GM23338 (cell line): Measurements from ENCODE around the gene LRRC17. TPM values are rescaled to one million over a fixed set of nuclear protein-coding genes. Genes with fewer than 3 reads are reported as not detected.

Experiments
- ATAC-seq: fragments of 200-7000 bp; cut with Tn5 transposase; 3 replicates; pipeline ENCODE4 v1.9.1; 2020
- DNase-seq: peaks from one replicate; pipeline ENCODE4 v3.0.0-alpha.2; 2015; ENCODE audit warnings: low spot score
- H2AFZ ChIP-seq: fragments of 200-600 bp; sonication (generic); 2 replicates; pipeline ENCODE4 v1.8.0; 2016; ENCODE audit warnings: antibody characterized with exemption, mild to moderate bottlenecking, moderate library complexity
- H3F3A ChIP-seq: fragments of 200-600 bp; sonication (generic); replicated peaks from 2 replicates; pipeline ENCODE4 v1.8.0; 2017; ENCODE audit warnings: antibody characterized with exemption, mixed run types, low read depth
- H3K27ac ChIP-seq: fragments of 200-600 bp; sonication (generic); 2 replicates; pipeline ENCODE4 v1.6.1; 2016; ENCODE audit warnings: low read depth
- H3K27me3 ChIP-seq: fragments of 200-600 bp; sonication (generic); 2 replicates; pipeline ENCODE4 v1.8.0; 2016; ENCODE audit warnings: mild to moderate bottlenecking, mixed run types, moderate library complexity; ENCODE audit not compliant: insufficient read depth
- H3K36me3 ChIP-seq: fragments of 200-600 bp; sonication (generic); 2 replicates; pipeline ENCODE4 v1.8.0; 2016; ENCODE audit warnings: mild to moderate bottlenecking; ENCODE audit not compliant: insufficient read depth
- H3K4me1 ChIP-seq: fragments of 200-600 bp; sonication (generic); 2 replicates; pipeline ENCODE4 v1.8.0; 2016; ENCODE audit warnings: mild to moderate bottlenecking, moderate library complexity; ENCODE audit not compliant: insufficient read depth
- H3K4me2 ChIP-seq: fragments of 200-600 bp; sonication (generic); 2 replicates; pipeline ENCODE4 v1.7.1; 2017; ENCODE audit warnings: mixed run types
- H3K4me3 ChIP-seq: fragments of 200-600 bp; sonication (generic); 2 replicates; pipeline ENCODE4 v1.6.1; 2016; ENCODE audit warnings: mixed run types
- H3K79me2 ChIP-seq: fragments of 200-600 bp; sonication (generic); replicated peaks from 2 replicates; pipeline ENCODE4 v1.8.0; 2017; ENCODE audit warnings: mild to moderate bottlenecking; ENCODE audit not compliant: insufficient read depth
- H3K9me2 ChIP-seq: fragments of 200-600 bp; sonication (generic); 2 replicates; pipeline ENCODE4 v1.8.0; 2017; ENCODE audit not compliant: insufficient read depth
- H4K20me1 ChIP-seq: fragments of 200-600 bp; sonication (generic); replicated peaks from 2 replicates; pipeline ENCODE4 v1.8.0; 2017; ENCODE audit warnings: mild to moderate bottlenecking; ENCODE audit not compliant: insufficient read depth
- H3K27ac Mint-ChIP-seq: 2 replicates; pipeline ENCODE4 v1.8.0; 2020; ENCODE audit warnings: inconsistent platforms, mild to moderate bottlenecking, moderate library complexity, mixed read lengths
- H3K27me3 Mint-ChIP-seq: 3 replicates; pipeline ENCODE4 v1.8.0; 2022; ENCODE audit warnings: low read depth, mild to moderate bottlenecking, moderate library complexity, mixed read lengths, inconsistent platforms; ENCODE audit not compliant: insufficient read depth, poor library complexity
- H3K36me3 Mint-ChIP-seq: 3 replicates; pipeline ENCODE4 v1.8.0; 2021; ENCODE audit warnings: low read depth, mild to moderate bottlenecking, inconsistent platforms, moderate library complexity, mixed read lengths
- H3K4me1 Mint-ChIP-seq: 3 replicates; pipeline ENCODE4 v1.8.0; 2020; ENCODE audit warnings: mild to moderate bottlenecking, inconsistent platforms, mixed read lengths
- H3K4me3 Mint-ChIP-seq: 3 replicates; pipeline ENCODE4 v1.8.0; 2021; ENCODE audit warnings: moderate library complexity, mild to moderate bottlenecking, inconsistent platforms, mixed read lengths
- H3K9me3 Mint-ChIP-seq: 3 replicates; pipeline ENCODE4 v1.8.0; 2020; ENCODE audit warnings: moderate library complexity, mild to moderate bottlenecking, inconsistent platforms, mixed read lengths
- EZH2 ChIP-seq: fragments of 200-600 bp; sonication (generic); IDR thresholded peaks from one replicate; pipeline ENCODE4 v1.8.0; 2017; ENCODE audit warnings: antibody characterized with exemption, mild to moderate bottlenecking, low read depth; ENCODE audit not compliant: unreplicated experiment
- JUNB ChIP-seq: IDR thresholded peaks from one replicate; pipeline ENCODE4 v1.6.1; 2016; ENCODE audit warnings: antibody characterized with exemption; ENCODE audit not compliant: unreplicated experiment
- NANOG ChIP-seq: IDR thresholded peaks from 2 replicates; pipeline ENCODE4 v1.6.1; 2016; ENCODE audit warnings: antibody characterized with exemption, borderline replicate concordance
- POLR2AphosphoS5 ChIP-seq: IDR thresholded peaks from 2 replicates; pipeline ENCODE4 v1.6.1; 2016; ENCODE audit warnings: antibody characterized with exemption, low read depth
- STAT1 ChIP-seq: IDR thresholded peaks from one replicate; pipeline ENCODE4 v1.6.1; 2016; ENCODE audit warnings: antibody characterized with exemption; ENCODE audit not compliant: unreplicated experiment
- ZNF114 ChIP-seq: fragments of 250-450 bp; sonication (Bioruptor Pico); IDR thresholded peaks from 2 replicates; pipeline ENCODE4 v1.5.0; 2020; ENCODE audit warnings: mild to moderate bottlenecking, moderate library complexity
- ZNF331 ChIP-seq: fragments of 250-450 bp; sonication (Bioruptor Pico); IDR thresholded peaks from 2 replicates; pipeline ENCODE4 v1.5.0; 2020; ENCODE audit warnings: low read depth, mild to moderate bottlenecking, moderate library complexity
- polyA plus RNA-seq: library from polyadenylated mRNA; unstranded; fragments of >200 nt; fragmentation: Nextera tagmentation; extraction: Ambion mirVana; gene quantifications from 2 replicates; pipeline ENCODE4 v1.2.1, GENCODE V29; 2016
- total RNA-seq: library from RNA; depleted of rRNA; stranded (reverse); fragments of >200 nt; shearing (Covaris generic); gene quantifications from 2 replicates; pipeline ENCODE4 v1.2.3, GENCODE V29; 2014
- TF ChIP-seq, protein P1 (sequence below): IDR thresholded peaks from 2 replicates; pipeline ENCODE4 v1.6.1; 2016; ENCODE audit warnings: antibody characterized with exemption
- TF ChIP-seq, protein P2 (sequence below): IDR thresholded peaks from one replicate; pipeline ENCODE4 v1.6.1; 2018; ENCODE audit warnings: antibody characterized with exemption; ENCODE audit not compliant: unreplicated experiment
- TF ChIP-seq, protein P3 (sequence below), 2 experiments: fragments of 200-600 bp in 1 of 2; sonication (generic) in 1 of 2; conservative IDR thresholded peaks; 2 replicates each; pipeline versions ENCODE4 v1.5.1 to v1.6.1; 2016 to 2017; ENCODE audit warnings: antibody characterized with exemption in 2 of 2, low read depth in 2 of 2, mild to moderate bottlenecking in 2 of 2, moderate library complexity in 1 of 2

Gene LRRC17
- total and polyA plus RNA-seq, 2 experiments from 2014 or later: 2.8 to 3.1 TPM

DNA sequence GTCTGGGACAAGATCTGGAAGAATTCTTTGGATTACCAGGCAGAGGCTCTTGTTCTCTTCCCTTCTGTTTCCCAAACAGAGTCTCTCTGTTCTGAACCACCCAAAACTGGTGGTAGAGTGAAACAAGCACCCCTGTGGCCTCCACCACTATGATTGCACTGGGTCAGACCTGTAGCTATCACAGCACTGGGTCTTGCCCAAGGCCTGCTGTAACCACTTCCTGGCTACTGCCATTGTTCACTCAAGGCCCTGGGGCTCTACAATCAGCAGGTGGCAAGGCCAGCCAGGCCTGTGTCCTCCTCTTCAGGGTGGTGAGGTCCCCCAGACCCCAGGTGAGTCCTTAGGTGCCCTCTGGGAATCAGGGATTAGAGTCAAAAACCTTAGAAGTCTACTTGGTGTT lies 4.1 kb upstream of the LRRC17 start:
- ATAC-seq (no peak), DNase-seq (no peak)
- Histone ChIP-seq H4K20me1 (no peaks in the 10 kb centered on the region), H3F3A (no peaks in the 10 kb centered on the region), H3K27me3 (no peaks in the 10 kb centered on the region), H3K79me2 (no peaks in the 10 kb centered on the region), H3K9me2 (peaks cover 5% of the 10 kb centered on the region; the same call in 1 of the 2 replicates), H3K4me3 (no peak overlapping the region), H2AFZ (no peak overlapping the region), H3K4me2 (no peak overlapping the region), H3K27ac (no peak overlapping the region), H3K4me1 (peaks cover 14% of the 10 kb centered on the region; the same call in 1 of the 2 replicates), H3K36me3 (no peaks in the 10 kb centered on the region)
- Mint-ChIP-seq H3K27me3 (peaks cover 3% of the 10 kb centered on the region), H3K4me3 (no peak overlapping the region), H3K36me3 (0 out of 3 replicates have a peak, but pooled peaks cover 3% of the 10 kb centered on the region), H3K27ac (no peak overlapping the region), H3K9me3 (no peaks in the 10 kb centered on the region), H3K4me1 (peaks cover 16% of the 10 kb centered on the region)
- TF ChIP-seq EZH2 (no peak), ZNF114 (no peak), STAT1 (no peak), POLR2AphosphoS5 (no peak), JUNB (no peak), ZNF331 (CRISPR knock-in tag) (no peak), NANOG (no peak)
- TF ChIP-seq, protein P1, sequence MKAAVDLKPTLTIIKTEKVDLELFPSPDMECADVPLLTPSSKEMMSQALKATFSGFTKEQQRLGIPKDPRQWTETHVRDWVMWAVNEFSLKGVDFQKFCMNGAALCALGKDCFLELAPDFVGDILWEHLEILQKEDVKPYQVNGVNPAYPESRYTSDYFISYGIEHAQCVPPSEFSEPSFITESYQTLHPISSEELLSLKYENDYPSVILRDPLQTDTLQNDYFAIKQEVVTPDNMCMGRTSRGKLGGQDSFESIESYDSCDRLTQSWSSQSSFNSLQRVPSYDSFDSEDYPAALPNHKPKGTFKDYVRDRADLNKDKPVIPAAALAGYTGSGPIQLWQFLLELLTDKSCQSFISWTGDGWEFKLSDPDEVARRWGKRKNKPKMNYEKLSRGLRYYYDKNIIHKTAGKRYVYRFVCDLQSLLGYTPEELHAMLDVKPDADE: no peak
- TF ChIP-seq, protein P2, sequence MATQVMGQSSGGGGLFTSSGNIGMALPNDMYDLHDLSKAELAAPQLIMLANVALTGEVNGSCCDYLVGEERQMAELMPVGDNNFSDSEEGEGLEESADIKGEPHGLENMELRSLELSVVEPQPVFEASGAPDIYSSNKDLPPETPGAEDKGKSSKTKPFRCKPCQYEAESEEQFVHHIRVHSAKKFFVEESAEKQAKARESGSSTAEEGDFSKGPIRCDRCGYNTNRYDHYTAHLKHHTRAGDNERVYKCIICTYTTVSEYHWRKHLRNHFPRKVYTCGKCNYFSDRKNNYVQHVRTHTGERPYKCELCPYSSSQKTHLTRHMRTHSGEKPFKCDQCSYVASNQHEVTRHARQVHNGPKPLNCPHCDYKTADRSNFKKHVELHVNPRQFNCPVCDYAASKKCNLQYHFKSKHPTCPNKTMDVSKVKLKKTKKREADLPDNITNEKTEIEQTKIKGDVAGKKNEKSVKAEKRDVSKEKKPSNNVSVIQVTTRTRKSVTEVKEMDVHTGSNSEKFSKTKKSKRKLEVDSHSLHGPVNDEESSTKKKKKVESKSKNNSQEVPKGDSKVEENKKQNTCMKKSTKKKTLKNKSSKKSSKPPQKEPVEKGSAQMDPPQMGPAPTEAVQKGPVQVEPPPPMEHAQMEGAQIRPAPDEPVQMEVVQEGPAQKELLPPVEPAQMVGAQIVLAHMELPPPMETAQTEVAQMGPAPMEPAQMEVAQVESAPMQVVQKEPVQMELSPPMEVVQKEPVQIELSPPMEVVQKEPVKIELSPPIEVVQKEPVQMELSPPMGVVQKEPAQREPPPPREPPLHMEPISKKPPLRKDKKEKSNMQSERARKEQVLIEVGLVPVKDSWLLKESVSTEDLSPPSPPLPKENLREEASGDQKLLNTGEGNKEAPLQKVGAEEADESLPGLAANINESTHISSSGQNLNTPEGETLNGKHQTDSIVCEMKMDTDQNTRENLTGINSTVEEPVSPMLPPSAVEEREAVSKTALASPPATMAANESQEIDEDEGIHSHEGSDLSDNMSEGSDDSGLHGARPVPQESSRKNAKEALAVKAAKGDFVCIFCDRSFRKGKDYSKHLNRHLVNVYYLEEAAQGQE: no peak
- TF ChIP-seq, protein P3, sequence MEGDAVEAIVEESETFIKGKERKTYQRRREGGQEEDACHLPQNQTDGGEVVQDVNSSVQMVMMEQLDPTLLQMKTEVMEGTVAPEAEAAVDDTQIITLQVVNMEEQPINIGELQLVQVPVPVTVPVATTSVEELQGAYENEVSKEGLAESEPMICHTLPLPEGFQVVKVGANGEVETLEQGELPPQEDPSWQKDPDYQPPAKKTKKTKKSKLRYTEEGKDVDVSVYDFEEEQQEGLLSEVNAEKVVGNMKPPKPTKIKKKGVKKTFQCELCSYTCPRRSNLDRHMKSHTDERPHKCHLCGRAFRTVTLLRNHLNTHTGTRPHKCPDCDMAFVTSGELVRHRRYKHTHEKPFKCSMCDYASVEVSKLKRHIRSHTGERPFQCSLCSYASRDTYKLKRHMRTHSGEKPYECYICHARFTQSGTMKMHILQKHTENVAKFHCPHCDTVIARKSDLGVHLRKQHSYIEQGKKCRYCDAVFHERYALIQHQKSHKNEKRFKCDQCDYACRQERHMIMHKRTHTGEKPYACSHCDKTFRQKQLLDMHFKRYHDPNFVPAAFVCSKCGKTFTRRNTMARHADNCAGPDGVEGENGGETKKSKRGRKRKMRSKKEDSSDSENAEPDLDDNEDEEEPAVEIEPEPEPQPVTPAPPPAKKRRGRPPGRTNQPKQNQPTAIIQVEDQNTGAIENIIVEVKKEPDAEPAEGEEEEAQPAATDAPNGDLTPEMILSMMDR (conservative IDR thresholded peaks at IDR 0.05; ENCODE audit: low read depth in 2 of 2): no peak
